ENCODE data around the gene ATP13A4.

The ATP13A4 gene

GRCh38 chr3:193489949-193490348 lies 64.7 kb downstream of the ATP13A4 start:
- DNase-seq = no peak

- DNase-seq = no peak
Observed at GRCh38 chr3:193488741-193489140, 66.0 kb downstream of the ATP13A4 start.

- no peak for DNase-seq
Observed at GRCh38 chr3:193483988-193484539, 70.6 kb downstream of the ATP13A4 start.

GRCh38 chr3:193481436-193481835 lies 73.3 kb downstream of the ATP13A4 start:
- no peak for DNase-seq

- no peak for DNase-seq
Observed at GRCh38 chr3:193474446-193474845, 80.2 kb downstream of the ATP13A4 start.

GRCh38 chr3:193470710-193471109 lies 84.0 kb downstream of the ATP13A4 start:
- DNase-seq = no peak

- no peak for DNase-seq
Observed at GRCh38 chr3:193465992-193466608, 88.6 kb downstream of the ATP13A4 start.

GRCh38 chr3:193464889-193465288 lies 89.8 kb downstream of the ATP13A4 start:
- no peak for DNase-seq

- DNase-seq = no peak
Observed at GRCh38 chr3:193457526-193457925, 97.2 kb downstream of the ATP13A4 start.

GRCh38 chr3:193452338-193452737 lies 102.4 kb downstream of the ATP13A4 start:
- DNase-seq = no peak

- DNase-seq = no peak
Observed at GRCh38 chr3:193451902-193452301, 102.8 kb downstream of the ATP13A4 start.

GRCh38 chr3:193446965-193447602 lies 107.6 kb downstream of the ATP13A4 start:
- DNase-seq = no peak

- DNase-seq = no peak
Observed at GRCh38 chr3:193439423-193439822, 115.3 kb downstream of the ATP13A4 start.

GRCh38 chr3:193418576-193419373 lies 135.9 kb downstream of the ATP13A4 start:
- no peak for DNase-seq

- DNase-seq = no peak
Observed at GRCh38 chr3:193416629-193417028, 138.1 kb downstream of the ATP13A4 start.

GRCh38 chr3:193407688-193408087 lies 147.0 kb downstream of the ATP13A4 start:
- no peak for DNase-seq

GRCh38 chr3:193407112-193407511 lies 147.6 kb downstream of the ATP13A4 start:
- no peak for DNase-seq

GRCh38 chr3:193403307-193403706 lies 151.4 kb downstream of the ATP13A4 start:
- DNase-seq = no peak

- no peak for DNase-seq
Observed at GRCh38 chr3:193400304-193400703, 154.4 kb downstream of the ATP13A4 start.

GRCh38 chr3:193396451-193397244 lies 158.0 kb downstream of the ATP13A4 start:
- no peak for DNase-seq

GRCh38 chr3:193391902-193392301 lies 162.8 kb downstream of the ATP13A4 start:
- DNase-seq = no peak

GRCh38 chr3:193389335-193389734 lies 165.4 kb downstream of the ATP13A4 start:
- DNase-seq = no peak

GRCh38 chr3:193388361-193388760 lies 166.3 kb downstream of the ATP13A4 start:
- DNase-seq = no peak

Data from NK-92 treated with Interleukin-12 subunit alpha and Interleukin-12 subunit beta, amount 100 ng/mL, for 24 hours (cell line).